Measurements from ENCODE around the gene COX7B2.

- TF ChIP-seq CTCF (IDR thresholded peaks at IDR 0.05; ENCODE audit: low read depth, low read length) (no peak), POLR2A (IDR thresholded peaks at IDR 0.05; ENCODE audit: extremely low read depth, insufficient read length) (no peak), MYC (IDR thresholded peaks at IDR 0.05; ENCODE audit: low read depth, low read length) (no peak), MAX (IDR thresholded peaks at IDR 0.05; ENCODE audit: low read depth, low read length) (no peak)
Observed at GRCh38 chr4:46874811-46875210, 34.2 kb downstream of the COX7B2 start.
